NCI-H1048 (cell line): Measurements from ENCODE around the gene GRAP.
"Not testable (repeated sequence)": the region's sequence is repeated elsewhere in the genome, so short reads cannot be mapped to it uniquely, and the experiment has no call there.

Experiments
- DNase-seq: peaks from one replicate; lab custom pipeline; 2025; lab: John Stamatoyannopoulos, UW

Gene GRAP

GRCh38 chr17:19042369-19042768 lies 4.4 kb downstream of the GRAP start:
- not testable (repeated sequence) for DNase-seq

- DNase-seq = not testable (repeated sequence)
Measured at GRCh38 chr17:19041871-19042270, 4.9 kb downstream of the GRAP start.

GRCh38 chr17:19040350-19040749 lies 6.4 kb downstream of the GRAP start:
- DNase-seq = not testable (repeated sequence)

GRCh38 chr17:19038730-19039129 lies 8.0 kb downstream of the GRAP start:
- DNase-seq = not testable (repeated sequence)

- DNase-seq = not testable (repeated sequence)
Measured at GRCh38 chr17:19038007-19038406, 8.8 kb downstream of the GRAP start.

GRCh38 chr17:19037547-19037946 lies 9.2 kb downstream of the GRAP start:
- not testable (repeated sequence) for DNase-seq

- not testable (repeated sequence) for DNase-seq
Measured at GRCh38 chr17:19036186-19036585, 10.6 kb downstream of the GRAP start.

GRCh38 chr17:19032377-19032988 lies 14.3 kb downstream of the GRAP start:
- DNase-seq = not testable (repeated sequence)

GRCh38 chr17:19031729-19032128 lies 15.0 kb downstream of the GRAP start:
- DNase-seq = not testable (repeated sequence)

GRCh38 chr17:19030771-19031449 lies 15.8 kb downstream of the GRAP start:
- DNase-seq = not testable (repeated sequence)

GRCh38 chr17:19029740-19030139 lies 17.0 kb downstream of the GRAP start:
- not testable (repeated sequence) for DNase-seq

GRCh38 chr17:19028671-19029070 lies 18.1 kb downstream of the GRAP start:
- DNase-seq = not testable (repeated sequence)

GRCh38 chr17:19024101-19025078 lies 22.4 kb downstream of the GRAP start:
- DNase-seq = no peak

- no peak for DNase-seq
Measured at GRCh38 chr17:19023209-19023999, 23.4 kb downstream of the GRAP start.

GRCh38 chr17:19022747-19023146 lies 24.0 kb downstream of the GRAP start:
- no peak for DNase-seq

GRCh38 chr17:19022128-19022527 lies 24.6 kb downstream of the GRAP start:
- DNase-seq = no peak

- DNase-seq = no peak
Measured at GRCh38 chr17:19021622-19022083, 25.1 kb downstream of the GRAP start.

GRCh38 chr17:19021011-19021621 lies 25.6 kb downstream of the GRAP start:
- DNase-seq = not testable (repeated sequence)

- no peak for DNase-seq
Measured at GRCh38 chr17:19020016-19020415, 26.7 kb downstream of the GRAP start.

GRCh38 chr17:19019041-19019941 lies 27.5 kb downstream of the GRAP start:
- no peak for DNase-seq
